IMR-90 (cell line): Measurements from ENCODE around the gene PREP.

ENCODE experiments used
- CTCF ChIP-seq: conservative IDR thresholded peaks from 2 replicates; pipeline ENCODE4 v1.5.1; 2012; ENCODE audit warnings: mild to moderate bottlenecking, low read depth, low read length, improper control_type of control experiment
- MAFK ChIP-seq: IDR thresholded peaks from 2 replicates; pipeline ENCODE4 v1.6.1; 2012; ENCODE audit warnings: low read depth, low read length, improper control_type of control experiment
- MXI1 ChIP-seq: IDR thresholded peaks from 2 replicates; pipeline ENCODE4 v1.6.1; 2012; ENCODE audit warnings: low read depth, mild to moderate bottlenecking, low read length, moderate library complexity, borderline replicate concordance
- POLR2A ChIP-seq: IDR thresholded peaks from 2 replicates; pipeline ENCODE4 v1.6.1; 2012; ENCODE audit warnings: mild to moderate bottlenecking, low read depth, low read length
- RAD21 ChIP-seq: IDR thresholded peaks from 2 replicates; pipeline ENCODE4 v1.6.1; 2012; ENCODE audit warnings: low read length, improper control_type of control experiment
- USF2 ChIP-seq: fragments of 150-350 bp; IDR thresholded peaks from 2 replicates; pipeline ENCODE4 v1.6.1; 2017; ENCODE audit warnings: mild to moderate bottlenecking, antibody characterized with exemption, low read length, low read depth

GRCh38 chr6:105278813-105279212 lies 124.1 kb downstream of the PREP start:
- TF ChIP-seq CTCF: no peak
- TF ChIP-seq POLR2A: no peak
- TF ChIP-seq USF2: no peak
- TF ChIP-seq RAD21: no peak
- no peak for TF ChIP-seq MAFK
- no peak for TF ChIP-seq MXI1
